HG03520 (cell line): ENCODE results near the gene IDH3G.

ENCODE experiments used
- ATAC-seq: cut with Tn5 transposase; IDR thresholded peaks from one replicate; pipeline ENCODE4 v1.9.1; 2021; ENCODE audit warnings: mild to moderate bottlenecking, moderate library complexity; ENCODE audit not compliant: unreplicated experiment

Gene IDH3G

GRCh38 chrX:153816831-153817690, 22.9 kb upstream of the IDH3G start:
- ATAC-seq, result no peak

- no peak for ATAC-seq
Measured at GRCh38 chrX:153814591-153815315, 20.6 kb upstream of the IDH3G start.

GRCh38 chrX:153813161-153813560, 19.0 kb upstream of the IDH3G start:
- no peak for ATAC-seq

DNA sequence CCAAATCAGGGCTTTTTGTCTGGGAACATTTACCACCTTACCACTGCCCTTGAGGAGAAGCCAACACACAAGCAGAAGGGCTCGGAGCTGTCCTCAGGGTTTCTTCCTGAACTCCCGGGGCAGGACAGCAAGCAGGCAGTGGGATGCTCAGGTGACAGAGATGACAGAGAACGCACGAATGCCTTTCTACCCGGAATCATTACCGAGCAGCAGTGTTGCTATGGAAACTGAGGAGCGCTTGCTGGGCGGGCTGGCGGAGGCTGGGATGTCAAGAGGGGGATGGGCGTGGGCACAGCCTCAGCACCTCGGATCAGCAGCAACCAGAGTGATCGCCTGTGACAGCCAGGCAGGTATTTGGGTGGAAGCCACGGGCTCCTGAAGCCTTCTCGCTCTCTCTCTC, 18.0 kb upstream of the IDH3G start:
- no peak for ATAC-seq

- no peak for ATAC-seq
Measured at GRCh38 chrX:153807976-153808375, 13.8 kb upstream of the IDH3G start.

- ATAC-seq, result no peak
Measured at GRCh38 chrX:153806999-153807575, 12.9 kb upstream of the IDH3G start.

- ATAC-seq, result no peak
Measured at GRCh38 chrX:153805436-153805835, 11.3 kb upstream of the IDH3G start.

DNA sequence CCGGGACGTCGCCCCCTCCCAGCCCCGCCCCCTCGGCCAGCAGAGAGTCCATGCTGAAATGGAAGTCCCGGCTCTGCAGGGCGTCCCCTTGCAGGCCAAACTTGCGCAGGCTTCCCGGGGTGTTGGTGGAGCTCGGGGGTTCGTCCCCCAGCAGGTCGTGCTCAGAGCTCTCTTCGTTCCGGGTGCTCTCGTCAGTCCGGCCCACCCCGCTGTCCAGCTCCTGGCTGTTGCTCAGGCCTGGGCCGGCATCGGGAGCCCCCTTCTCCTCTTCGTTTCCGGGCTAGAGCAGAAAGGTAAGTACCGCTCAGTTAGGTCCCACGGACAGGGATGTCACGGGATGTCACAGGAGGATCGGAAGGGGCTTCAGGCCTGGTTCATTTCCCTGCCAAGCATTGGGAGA, 10.4 kb upstream of the IDH3G start:
- no peak for ATAC-seq

DNA sequence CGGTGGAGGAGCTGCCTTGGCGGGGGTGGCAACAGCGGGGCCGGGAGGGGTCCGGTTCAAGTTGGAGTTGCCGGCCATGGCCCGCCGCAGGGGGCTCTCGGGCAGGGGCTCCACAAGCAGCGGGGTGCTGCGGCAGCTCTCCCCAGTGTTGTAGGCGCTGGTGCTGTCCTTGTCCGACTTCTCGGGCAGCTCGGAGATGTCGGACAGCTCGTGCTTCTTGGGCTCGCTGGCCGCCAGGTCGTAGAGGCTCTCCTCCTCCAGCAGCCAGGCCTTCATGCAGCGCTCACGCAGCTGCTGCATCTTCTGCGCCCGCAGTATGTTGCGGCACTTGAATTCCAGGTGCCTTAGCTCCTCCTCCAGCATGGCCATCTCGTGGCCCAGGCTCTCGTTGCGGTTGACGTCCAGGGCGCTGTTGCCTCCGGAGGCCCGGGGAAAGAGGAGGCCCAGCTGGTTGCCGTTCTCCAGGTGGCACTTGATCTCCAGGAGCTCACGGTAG, 10.0 kb upstream of the IDH3G start:
- ATAC-seq, result no peak

- no peak for ATAC-seq
Measured at GRCh38 chrX:153803211-153804099, 9.3 kb upstream of the IDH3G start.

DNA sequence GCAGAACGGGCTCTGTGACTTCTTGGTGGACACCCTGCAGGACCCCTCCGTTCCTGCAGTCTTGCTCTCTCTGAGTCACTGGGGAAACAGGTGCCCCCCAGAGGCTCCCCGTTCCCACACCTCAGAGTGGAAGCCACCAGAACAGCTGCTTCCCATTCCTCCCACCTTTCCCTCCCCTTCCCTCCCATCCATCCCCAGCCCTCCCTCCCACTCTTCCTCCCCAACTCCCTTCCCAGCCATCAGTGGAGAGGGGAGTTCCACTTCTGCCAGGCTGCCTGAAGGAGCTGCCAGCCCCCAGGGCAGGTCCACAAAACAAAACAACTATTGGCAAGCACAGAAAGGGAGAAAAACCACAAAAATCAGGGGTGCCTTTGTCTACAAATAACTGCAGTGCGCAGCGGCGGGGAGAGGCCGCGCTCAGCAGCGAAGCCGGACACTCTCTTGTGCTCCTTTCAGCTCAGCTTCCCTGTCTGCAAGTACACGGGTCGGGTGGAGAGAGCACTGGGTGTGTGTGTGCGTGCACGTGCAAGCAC, 8.4 kb upstream of the IDH3G start:
- no peak for ATAC-seq

- ATAC-seq, result no peak
Measured at GRCh38 chrX:153801669-153802068, 7.5 kb upstream of the IDH3G start.

- no peak for ATAC-seq
Measured at GRCh38 chrX:153800746-153801145, 6.6 kb upstream of the IDH3G start.

GRCh38 chrX:153800177-153800722, 6.1 kb upstream of the IDH3G start:
- no peak for ATAC-seq

GRCh38 chrX:153799326-153799725, 5.2 kb upstream of the IDH3G start:
- no peak for ATAC-seq

- no peak for ATAC-seq
Measured at GRCh38 chrX:153797415-153798015, 3.3 kb upstream of the IDH3G start.

DNA sequence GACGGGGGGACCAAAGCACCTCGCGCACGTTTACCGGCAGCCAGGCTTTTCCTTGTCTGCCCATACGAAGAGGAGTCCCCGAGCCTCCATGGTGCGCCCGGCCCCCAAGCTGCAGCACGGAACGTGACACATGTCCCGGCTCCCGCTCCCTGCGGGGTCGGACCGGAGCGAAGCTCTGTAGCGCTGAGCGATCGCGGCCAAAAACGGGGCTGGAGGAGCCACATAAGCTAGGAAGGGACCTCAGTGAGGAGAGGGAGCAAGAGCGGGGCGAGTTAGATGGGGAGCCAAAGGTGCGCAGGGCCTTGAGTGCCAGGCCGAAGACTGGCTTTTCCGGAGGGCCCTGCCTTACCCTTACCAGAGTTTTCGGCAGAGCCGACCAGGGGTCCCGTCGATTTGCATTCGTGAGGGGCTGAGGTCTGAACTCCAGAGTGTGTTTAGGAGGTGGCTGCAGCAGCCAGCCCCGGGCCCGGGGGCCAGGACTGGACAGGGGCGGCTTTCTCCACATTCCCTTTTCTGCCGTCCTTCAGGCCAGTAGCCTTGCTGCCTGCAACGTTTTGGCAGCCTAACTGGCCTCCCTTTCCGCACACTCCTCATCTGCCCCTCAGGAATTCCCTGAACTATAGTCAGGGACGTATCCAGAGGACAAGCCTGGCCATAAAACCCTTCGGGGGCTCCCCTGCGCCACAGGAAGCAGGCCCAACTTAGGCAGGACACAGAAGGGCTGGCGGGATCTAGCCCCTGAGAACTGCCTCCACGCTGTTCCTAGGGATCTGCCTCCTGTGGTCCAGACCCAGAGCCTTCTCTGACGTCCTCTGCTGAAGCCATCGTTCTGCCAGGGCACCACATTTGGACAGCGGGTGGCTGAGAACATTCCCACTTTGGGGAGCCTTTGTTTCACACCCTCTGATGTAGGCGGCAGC, 982 bp upstream of the IDH3G start:
- peak; percentile 9 for ATAC-seq

DNA sequence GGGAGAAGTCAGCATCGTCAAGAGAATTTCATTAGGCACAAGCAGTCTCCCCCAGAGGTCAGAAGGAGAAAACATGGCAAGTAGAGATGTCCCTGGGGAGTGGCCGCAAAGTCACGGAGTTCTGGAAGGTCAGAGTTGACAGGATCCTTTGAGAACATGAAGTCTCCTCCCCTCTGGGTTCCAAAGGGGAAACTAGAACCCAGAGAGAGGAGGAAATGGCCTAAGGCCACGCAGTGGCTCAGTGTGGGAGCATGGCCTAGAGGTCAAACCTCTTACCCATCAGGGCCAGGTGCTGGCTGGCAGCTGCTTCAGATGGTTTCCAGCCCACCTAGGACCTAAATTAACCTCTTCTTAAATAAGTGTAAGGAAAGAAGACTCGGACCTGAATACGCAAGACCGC, 884 bp downstream of the IDH3G start:
- ATAC-seq, result no peak

DNA sequence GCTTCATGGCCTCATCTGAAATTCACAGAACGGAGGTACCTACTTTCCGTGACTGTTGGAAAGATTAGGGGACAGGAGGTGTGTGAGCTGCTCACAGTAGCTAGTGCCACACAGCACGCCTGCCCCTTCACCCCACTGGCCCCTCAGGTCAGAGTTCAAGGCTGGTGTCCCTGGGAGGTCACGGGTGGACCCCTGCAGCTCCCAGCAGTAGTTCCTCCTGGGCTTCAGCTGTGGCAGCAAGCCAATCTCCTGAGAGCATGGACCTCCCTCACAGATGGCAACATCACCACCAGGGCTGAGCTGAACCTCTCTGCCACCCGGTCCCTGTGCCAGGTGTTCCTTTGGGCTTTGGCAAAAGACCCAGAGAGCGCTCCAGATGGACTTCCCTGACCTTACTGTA, 1.8 kb downstream of the IDH3G start:
- no peak for ATAC-seq
